Measurements from ENCODE around the gene POLR1F.
"Not testable (repeated sequence)": the region's sequence is repeated elsewhere in the genome, so short reads cannot be mapped to it uniquely, and the experiment has no call there.

Gene POLR1F, protein sequence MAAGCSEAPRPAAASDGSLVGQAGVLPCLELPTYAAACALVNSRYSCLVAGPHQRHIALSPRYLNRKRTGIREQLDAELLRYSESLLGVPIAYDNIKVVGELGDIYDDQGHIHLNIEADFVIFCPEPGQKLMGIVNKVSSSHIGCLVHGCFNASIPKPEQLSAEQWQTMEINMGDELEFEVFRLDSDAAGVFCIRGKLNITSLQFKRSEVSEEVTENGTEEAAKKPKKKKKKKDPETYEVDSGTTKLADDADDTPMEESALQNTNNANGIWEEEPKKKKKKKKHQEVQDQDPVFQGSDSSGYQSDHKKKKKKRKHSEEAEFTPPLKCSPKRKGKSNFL

DNA sequence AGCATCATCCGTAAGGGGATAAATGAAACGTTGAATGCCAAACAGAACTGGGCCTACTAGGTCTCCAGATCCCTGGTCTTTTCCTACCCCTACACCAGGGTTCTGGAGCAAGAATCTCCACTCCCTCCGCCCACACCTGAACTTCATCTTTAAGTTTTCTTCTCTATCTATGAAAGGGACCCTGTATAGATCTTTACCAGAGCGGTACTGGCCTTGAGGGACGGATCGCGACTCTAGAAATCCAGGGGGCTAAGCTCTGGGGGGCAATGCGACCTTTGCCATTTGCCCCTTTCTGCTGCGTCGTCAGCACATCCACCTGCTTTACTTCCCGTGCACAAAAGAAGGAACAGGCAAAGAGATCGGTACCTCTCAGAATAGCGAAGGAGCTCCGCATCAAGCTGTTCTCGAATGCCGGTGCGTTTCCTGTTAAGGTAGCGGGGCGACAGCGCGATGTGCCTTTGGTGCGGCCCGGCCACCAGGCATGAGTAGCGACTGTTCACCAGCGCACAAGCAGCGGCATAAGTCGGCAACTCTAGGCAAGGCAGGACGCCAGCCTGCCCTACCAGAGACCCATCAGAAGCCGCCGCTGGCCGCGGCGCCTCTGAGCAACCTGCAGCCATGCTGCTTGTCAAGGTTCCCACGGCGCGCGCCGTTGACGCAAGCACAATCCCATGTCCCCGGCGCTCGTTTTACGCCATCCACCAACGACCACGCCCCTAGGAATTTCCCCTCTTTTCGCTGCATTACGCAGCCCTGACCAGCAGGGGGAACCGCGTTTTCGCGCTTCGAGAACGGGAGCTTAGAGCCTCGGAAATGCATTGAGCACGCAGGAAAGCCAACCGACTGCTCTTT is at the start of gene POLR1F:
POLR1F (minus strand) TSS at position 641 of the 852 bp plus-strand sequence; CDS start at position 620, 21 bp downstream.
- DNase-seq (ENCODE audit: low spot score), result peak; percentile 93

DNA sequence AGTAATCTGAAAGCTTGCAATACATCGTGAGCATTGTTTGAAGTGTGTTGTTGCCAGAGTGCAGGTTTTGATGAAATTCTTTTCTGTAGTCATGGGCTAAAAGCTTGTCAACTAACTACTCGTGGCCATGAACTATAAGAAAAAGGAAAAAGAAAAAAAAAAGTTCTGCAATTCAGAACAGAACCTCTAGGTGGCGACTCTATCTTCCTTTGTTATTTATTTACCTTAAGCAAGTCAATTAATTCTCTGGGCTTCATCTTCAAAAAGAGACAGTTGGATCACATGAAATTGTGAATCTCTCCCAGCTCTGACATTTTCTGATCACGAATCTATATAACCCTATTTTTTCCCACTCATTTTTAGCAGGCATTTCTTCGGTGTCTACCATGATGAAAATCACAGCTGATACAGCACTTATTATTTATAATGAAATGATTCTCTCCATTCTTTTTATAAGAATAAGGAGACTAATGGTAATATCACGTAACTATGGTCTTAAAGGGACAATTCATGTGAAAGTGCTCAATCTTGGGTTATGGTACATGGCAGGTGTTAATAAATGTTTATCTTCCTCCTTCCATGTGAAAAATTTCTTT is 45.8 kb upstream of the POLR1F start:
- peak; percentile 13 for DNase-seq (ENCODE audit: low spot score)

DNA sequence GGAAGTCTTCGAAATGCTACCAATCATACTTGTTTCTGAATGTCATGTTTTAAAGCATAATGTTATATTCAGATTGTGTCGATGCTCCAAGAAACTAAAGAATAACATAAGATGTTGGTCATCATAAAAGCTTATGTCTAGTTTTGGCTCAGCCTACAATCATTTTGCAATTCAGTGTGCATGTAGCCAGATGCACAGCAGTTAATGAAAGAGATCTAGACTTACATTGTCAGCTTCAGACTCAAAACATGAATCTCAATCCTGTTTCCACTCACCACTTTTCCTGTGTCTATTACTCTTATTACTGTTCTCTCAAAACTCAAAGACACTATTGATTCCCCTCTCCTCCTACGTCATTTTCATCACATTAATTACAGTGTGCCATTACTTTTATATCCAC is 43.2 kb upstream of the POLR1F start:
- DNase-seq (ENCODE audit: low spot score), result no peak

DNA sequence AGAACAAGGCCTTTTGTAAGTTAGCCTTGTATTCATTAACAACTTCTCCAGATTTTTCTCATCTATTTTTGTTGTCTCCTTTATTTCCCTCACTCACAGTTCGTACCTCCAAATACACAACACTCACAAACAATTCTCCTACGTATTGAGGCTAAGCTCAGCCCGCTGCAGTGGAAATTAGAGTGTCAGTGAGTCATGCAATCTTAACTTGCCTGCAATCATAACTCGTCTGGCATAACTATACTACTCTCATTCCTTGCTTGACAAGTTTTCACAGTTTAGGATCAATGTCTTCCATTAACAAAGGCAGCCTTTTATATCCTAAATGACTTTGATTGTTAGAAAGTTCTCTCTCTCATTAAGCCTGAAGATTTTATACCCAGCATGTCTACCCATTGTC is 40.8 kb upstream of the POLR1F start:
- DNase-seq (ENCODE audit: low spot score), result no peak

DNA sequence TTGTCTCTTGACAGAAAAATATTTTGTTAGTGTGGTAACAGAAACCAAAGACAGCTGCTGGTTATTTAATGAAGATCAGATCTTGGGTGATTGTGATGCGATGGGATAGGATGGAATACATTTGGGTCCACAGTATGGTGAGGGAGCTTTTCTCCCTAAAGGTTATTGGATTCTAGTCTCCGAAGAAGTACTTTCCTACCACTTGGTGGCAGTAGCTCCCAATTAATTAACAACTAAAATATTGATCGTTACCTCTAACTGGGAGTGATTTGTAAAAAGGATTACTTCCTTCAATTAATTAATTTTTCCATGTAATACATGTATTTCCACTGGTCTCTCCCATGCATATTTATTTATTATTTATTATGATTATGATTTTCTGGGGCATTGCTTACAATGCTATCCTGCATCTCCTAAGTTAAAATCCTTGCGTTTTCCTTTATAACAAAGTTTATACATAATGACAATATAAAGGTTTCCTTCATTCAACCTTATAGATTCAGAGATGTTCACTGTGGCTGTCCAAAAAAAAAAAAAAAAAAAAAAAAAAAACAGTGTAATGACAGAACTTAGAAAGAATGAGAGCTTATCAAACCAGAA is 39.0 kb upstream of the POLR1F start:
- DNase-seq (ENCODE audit: low spot score), result peak; percentile 51

DNA sequence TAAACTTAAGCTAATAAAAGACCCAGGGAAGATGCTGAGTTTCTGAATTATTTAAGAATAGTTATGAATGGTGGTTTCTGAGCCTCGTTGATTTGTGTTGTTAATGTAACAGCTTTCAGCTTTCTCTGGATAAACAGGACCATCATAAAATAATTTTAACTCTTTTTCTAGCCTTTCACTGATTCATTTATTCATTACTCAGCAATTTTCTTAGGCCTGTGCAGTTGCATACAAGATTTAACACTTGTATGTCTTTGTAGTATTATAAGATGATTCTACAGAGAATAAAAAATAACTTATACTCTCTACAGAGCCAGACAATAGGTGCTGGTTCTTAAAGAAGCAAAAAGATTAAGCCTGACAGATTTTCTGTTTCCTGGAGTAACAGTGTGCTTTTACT is 35.2 kb upstream of the POLR1F start:
- no peak for DNase-seq (ENCODE audit: low spot score)

DNA sequence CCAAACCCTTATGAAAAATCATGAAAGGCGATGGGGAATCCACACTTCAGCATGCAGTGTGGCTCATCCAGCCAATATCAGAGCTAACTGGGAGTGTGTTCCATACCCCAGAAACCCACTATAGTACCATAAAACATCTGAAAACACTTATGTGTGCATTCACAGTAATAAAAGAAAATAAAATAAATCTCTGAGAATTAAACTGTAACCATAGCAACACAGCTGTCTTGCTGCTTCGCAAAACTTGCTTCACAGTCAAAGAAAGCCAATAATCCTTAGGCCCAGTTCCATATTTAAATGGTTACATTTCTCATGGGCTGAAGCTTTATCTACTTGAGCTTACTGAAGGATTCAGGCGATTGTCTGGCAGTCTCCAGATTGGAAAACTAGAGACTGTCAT is 19.9 kb upstream of the POLR1F start:
- no peak for DNase-seq (ENCODE audit: low spot score)

DNA sequence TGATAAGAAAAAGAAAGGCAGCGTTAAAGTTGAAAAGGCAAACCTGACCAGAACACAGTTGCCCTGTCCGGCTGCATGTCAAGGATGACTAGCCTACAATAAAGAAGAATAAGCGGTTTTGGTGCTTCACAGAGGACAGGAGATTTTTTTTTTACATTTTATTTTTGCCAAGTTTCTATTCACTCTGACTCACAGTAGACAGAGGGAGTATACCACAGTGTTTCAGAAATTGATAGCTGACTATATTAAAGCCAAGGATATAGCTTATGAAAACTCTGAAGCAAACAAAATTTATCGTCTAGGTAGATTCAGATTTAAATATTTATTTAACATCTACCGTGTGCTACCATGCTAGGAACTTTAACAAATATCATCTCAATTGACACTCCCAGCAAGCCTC is 16.9 kb upstream of the POLR1F start:
- DNase-seq (ENCODE audit: low spot score), result no peak

DNA sequence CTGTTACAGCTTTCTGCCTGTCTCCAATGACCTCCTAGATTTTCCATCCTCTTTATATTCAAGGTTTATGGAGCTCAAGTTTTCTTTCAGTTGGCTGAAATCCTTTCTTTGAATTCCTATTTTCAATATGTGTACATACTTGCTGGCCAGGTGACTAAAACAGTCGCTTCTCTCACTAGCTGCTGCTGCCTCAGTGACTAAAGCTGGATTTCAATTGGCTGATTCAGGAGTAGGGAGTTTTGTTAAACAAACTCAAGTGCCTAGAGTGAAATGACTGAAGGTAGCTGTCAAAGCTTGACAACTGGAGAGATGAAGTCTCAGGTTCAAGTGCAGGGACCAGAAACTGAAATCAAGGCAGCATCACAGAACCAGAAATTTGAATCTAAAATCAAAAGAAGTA is 6.7 kb upstream of the POLR1F start:
- DNase-seq (ENCODE audit: low spot score), result no peak

DNA sequence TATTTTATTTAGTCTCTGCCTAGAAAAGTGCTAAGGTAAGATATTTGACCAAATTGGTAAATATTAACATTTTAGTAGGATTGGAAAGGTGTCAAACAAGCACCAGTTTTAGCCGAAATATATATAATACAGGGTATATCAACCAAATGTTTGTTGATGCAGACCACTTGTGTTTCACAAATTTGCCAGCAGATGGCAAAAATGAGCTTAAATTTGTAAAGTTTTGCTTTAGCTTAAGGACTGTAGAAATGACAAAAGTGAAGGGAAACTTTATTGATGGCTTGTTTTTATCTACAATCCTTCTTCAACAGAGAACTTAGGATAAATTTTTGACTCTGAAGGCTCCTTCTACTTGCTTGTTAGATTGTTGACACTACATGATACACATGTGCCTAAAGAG is 4.8 kb upstream of the POLR1F start:
- no peak for DNase-seq (ENCODE audit: low spot score)

DNA sequence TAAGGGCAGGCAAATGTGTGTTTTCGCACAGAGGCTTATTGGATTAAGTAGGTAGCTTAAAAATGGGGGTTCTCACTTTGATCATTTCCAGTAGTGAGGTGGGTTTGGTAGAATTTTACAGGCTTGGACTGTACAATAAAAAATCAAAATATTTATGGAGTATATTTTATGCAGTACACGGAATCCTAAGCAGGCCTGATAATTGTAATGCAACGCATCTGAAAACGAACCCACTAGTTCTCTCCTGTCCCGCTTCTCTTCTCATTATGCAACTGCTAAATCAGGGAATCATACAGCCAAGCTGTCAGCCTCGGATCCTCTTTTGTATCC is 377 bp upstream of the POLR1F start:
- no peak for DNase-seq (ENCODE audit: low spot score)

DNA sequence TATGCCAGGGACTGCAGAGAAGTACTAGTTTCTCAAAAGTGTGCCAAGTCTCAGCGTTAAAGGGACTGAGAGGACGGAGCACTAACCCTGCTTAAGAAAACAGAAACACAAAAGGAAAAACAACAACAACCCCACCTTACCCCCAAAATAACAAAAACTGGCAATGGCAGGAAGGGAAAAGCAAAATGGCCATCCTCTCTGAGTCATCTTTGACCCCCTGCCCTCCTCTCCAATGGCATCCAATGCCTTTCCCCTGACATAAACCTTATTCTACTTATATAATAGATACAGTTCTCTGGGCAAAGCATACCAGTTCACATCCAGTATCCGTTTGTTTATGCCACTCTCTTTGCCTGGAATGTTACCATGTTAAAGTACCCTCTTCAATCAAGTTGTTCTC is 1.6 kb downstream of the POLR1F start:
- DNase-seq (ENCODE audit: low spot score), result no peak

DNA sequence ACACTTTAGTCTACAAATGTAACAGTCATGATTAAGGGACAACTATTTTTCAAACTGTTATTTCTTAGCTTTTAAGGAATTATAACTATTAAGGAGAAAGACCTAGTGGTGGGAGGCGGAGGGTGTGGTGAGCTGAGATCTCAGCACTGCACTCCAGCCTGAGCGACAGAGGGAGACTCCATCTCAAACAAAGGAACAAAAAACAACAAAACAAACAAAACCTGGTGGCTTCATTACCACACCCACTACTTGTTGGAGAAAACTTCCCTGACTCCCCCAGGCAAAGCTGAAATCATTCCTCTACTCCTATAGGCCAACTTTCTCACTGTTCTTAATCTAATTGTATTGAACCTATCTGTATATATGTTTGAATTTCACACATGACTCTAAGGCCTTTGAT is 3.2 kb downstream of the POLR1F start:
- DNase-seq (ENCODE audit: low spot score), result no peak

DNA sequence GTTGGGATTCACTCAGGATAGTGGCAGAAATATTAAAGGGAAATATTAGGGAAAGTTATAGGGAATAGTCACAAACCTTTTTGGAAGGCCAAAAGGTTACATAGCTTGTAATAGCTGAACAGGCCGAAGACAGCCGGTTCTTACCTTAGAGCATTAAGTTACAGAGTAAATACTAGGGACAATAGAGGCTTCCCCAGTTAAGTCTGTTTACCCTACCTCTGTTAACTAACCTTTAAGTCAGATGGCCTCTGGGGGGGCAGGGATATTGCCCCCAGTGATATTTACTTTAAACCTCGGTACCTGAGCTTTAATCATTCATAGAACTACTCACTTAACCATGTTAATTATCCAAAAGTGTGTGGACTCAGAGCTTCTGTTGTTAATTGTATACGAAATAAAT is 7.4 kb downstream of the POLR1F start:
- no peak for DNase-seq (ENCODE audit: low spot score)

DNA sequence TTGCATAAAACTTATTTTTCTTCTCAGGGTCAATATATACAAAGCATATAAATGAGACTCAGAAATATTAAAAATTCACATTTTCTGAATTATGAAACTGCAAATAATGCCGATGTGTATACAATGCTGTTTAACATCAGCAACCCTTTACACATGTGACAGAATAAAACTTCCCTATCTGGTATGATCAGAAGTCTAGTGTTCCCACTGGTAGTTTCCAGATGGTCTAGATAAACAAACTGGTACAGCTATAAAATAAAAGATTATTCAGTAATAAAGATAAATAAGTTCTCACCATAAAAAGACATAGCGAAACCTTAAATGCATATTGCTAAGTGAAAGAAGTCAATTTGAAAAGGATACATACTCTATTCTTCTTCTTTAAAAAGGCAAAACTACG is 7.9 kb downstream of the POLR1F start:
- DNase-seq (ENCODE audit: low spot score), result no peak

DNA sequence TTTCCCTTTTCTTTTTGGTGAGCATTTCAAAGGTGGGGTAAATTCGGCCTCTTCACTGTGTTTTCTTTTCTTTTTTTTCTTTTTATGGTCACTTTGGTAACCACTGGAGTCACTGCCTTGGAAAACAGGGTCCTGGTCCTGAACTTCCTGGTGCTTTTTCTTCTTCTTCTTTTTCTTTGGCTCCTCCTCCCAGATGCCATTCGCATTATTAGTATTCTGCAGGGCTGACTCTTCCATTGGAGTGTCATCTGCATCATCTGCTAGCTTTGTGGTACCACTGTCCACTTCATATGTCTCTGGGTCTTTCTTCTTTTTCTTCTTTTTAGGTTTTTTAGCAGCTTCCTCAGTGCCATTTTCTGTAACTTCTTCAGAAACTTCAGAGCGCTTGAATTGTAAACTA is 10.5 kb downstream of the POLR1F start:
- DNase-seq (ENCODE audit: low spot score), result no peak

DNA sequence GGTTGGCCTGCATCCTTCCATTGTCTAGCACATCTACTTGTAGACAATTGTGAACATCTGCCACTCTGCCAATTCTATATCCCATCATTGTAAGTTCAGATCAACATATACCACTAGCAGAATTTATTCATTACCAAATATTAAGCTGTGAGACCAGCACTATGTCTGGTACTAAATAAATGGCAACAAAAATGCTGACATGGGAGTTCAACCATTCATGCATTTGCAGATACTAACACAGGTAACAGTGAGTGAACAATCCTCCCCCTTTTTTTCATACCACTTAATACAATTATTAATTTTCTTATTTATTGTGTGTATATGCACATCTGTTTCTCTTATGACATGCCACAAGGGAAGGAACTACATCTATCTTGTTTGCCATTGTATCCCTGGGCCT is 11.9 kb downstream of the POLR1F start:
- no peak for DNase-seq (ENCODE audit: low spot score)

DNA sequence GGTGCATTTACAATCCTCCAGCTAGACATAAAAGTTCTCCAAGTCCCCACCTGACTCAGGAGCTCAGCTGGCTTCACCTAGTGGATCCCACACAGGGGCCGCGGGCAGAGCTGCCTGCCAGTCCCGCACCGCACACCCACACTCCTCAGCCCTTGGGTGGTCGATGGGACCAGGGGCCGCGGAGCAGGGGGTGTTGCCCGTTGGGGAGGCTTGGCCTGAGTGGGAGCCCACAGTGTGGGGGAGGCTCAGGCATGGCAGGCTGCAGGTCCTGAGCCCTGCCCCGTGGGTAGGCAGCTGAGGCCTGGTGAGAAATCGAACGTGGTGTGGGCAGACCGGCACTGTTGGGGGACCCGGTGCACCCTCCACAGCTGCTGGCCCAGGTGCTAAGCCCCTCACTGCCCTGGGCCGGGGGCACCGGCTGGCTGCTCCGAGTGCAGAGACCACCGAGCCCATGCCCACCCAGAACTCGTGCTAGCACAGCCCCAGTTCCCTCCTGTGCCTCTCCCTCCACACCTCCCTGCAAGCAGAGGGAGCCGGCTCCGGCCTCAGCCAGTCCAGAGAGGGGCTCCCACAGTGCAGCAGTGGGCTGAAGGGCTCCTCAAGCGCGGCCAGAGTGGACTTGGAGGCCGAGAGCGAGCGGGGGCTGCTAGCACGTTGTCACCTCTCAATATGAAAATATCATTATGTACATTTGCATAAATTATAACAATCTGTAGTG is 16.6 kb downstream of the POLR1F start:
- DNase-seq (ENCODE audit: low spot score), result no peak

DNA sequence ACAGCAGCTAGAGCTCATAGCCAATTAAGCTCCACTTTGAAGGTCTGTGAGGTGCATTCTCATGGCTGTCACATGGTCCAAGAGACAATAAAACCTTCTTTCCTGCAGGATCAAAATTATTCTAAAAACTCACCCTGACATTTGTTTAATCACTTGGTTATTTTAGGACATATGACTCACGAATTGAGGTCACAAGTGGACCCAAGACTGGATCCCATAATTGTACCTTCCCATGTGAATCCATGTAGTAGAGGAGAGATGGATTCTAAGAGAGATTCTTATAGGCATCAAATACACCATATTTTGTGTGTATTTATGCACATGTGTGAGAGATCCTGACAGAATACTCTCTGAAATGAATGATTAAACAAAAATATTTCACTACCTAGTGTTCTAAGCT is 18.1 kb downstream of the POLR1F start:
- DNase-seq (ENCODE audit: low spot score), result no peak

DNA sequence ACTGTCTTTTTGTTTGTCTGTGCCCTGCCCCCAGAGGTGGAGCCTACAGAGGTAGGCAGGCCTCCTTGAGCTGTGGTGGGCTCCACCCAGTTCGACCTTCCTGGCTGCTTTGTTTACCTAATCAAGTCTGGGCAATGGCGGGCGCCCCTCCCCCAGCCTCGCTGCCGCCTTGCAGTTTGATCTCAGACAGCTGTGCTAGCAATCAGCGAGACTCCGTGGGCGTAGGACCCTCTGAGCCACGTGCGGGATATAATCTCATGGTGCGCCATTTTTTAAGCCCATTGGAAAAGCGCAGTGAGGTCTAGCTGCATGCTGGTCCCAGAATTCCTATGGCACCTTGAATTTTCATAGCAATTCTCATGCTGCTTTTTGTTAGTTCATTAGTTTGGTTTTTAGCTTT is 19.7 kb downstream of the POLR1F start:
- DNase-seq (ENCODE audit: low spot score), result not testable (repeated sequence)

DNA sequence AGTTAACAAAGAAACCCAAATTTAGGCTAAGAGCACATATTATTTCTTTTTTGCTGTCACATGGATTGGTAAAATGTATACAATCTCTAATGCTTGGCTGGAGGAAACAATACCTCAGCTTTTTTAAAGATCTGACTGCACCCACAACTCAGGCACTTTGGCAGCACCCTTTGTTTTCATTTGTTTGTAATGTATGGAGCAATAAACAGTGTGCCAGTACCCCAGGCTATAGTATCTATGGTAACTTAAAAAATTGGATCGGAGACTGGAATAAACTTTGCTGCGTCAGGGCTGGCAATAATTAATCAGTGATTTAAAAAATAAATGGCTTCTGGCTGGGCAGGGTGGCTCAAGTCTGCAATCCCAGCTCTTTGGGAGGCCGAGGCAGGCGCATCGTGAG is 27.2 kb downstream of the POLR1F start:
- no peak for DNase-seq (ENCODE audit: low spot score)

DNA sequence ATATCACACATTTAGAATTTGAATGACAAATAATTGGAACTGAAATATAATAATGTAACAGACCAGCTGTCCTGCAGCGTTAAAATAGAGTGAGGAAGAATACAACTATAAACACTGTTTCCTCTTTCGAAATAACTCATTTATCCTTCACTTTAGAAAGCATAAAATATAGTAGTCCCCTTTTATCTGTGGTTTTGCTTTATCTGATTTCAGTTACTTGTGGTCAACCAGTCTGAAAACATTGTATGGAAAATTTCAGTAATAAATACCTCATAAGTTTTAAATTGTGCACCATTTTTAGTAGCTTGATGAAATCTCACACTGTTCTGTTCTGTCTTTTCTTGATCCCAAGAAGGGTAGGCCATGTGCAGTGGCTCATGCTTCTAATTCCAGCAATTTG is 31.7 kb downstream of the POLR1F start:
- no peak for DNase-seq (ENCODE audit: low spot score)
